CMK (cell line): ENCODE measurements around the gene YIPF2.

ENCODE experiments used
- DNase-seq: peaks from one replicate; pipeline ENCODE4 v3.0.0-alpha.2; 2010; ENCODE audit warnings: low read depth

Gene YIPF2

GRCh38 chr19:10936661-10937084, 8.2 kb upstream of the YIPF2 start:
- peak; percentile 49 for DNase-seq

GRCh38 chr19:10935371-10936059, 7.1 kb upstream of the YIPF2 start:
- no peak for DNase-seq

- no peak for DNase-seq
Observed at GRCh38 chr19:10929402-10929794, 959 bp upstream of the YIPF2 start.

GRCh38 chr19:10927730-10928562, 493 bp downstream of the YIPF2 start:
- DNase-seq = peak; percentile 53

GRCh38 chr19:10924597-10924996, 3.8 kb downstream of the YIPF2 start:
- DNase-seq = no peak

GRCh38 chr19:10923260-10924112, 5.0 kb downstream of the YIPF2 start:
- no peak for DNase-seq

- DNase-seq = no peak
Observed at GRCh38 chr19:10922638-10923014, 5.8 kb downstream of the YIPF2 start.

GRCh38 chr19:10921910-10922637, 6.4 kb downstream of the YIPF2 start:
- DNase-seq = no peak

GRCh38 chr19:10921199-10921909, 7.1 kb downstream of the YIPF2 start:
- DNase-seq = no peak

- no peak for DNase-seq
Observed at GRCh38 chr19:10920781-10921180, 7.7 kb downstream of the YIPF2 start.

GRCh38 chr19:10920288-10920655, 8.2 kb downstream of the YIPF2 start:
- no peak for DNase-seq

- DNase-seq = no peak
Observed at GRCh38 chr19:10919352-10920287, 8.8 kb downstream of the YIPF2 start.

GRCh38 chr19:10918359-10918758, 10.1 kb downstream of the YIPF2 start:
- DNase-seq = no peak

GRCh38 chr19:10916602-10917001, 11.8 kb downstream of the YIPF2 start:
- DNase-seq = no peak

GRCh38 chr19:10915130-10916091, 13.0 kb downstream of the YIPF2 start:
- DNase-seq = no peak

- no peak for DNase-seq
Observed at GRCh38 chr19:10913716-10914340, 14.6 kb downstream of the YIPF2 start.

GRCh38 chr19:10912619-10913018, 15.8 kb downstream of the YIPF2 start:
- DNase-seq = no peak

GRCh38 chr19:10911579-10912363, 16.7 kb downstream of the YIPF2 start:
- no peak for DNase-seq
